ENCODE measurements around the gene LYZ.

LYZ gene

DNA sequence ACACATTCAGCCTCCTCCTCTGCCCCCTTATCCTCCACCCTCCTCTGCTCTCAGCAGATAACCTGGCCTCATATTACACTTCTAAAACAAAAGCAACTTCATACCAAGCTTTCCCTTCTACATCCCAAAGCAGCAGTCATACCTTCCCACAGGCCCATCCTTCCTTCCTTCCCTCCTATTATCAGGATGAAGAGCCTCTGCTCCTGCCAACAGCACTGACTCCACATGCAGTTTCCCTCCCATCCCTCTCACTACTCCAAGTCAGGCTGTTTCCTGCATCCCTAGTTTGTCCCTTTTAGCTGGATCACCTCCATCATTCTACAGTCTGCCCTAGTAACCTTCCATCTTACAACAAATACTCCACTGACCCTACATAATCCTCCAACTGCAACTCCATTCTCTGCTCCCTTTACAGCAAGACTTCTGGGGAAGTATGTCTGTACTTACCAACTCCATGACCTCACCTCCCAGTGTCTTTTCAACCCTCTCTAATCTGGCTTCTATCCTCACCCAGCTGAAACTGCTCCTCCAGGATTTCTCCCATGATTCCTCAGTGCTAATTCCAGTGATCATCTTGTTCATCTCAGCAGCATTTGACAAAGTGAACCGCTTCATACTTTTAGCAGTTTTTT lies 6.5 kb downstream of the LYZ start:
- no peaks in the 10 kb centered on the region for H3K9me3 ChIP-seq (ENCODE audit: low read length)
- H3K4me1 ChIP-seq (ENCODE audit: insufficient read depth, low read length): peaks cover 5% of the 10 kb centered on the region
- H3K27me3 ChIP-seq (ENCODE audit: control insufficient read depth in 1 of 2, insufficient read depth in 2 of 2, low read length in 2 of 2): no peaks in the 10 kb centered on the region
- no peak overlapping the region for H3K9ac ChIP-seq (ENCODE audit: low read length)
- no peak overlapping the region for H3K27ac ChIP-seq (ENCODE audit: low read depth, low read length)
- H3K36me3 ChIP-seq (ENCODE audit: insufficient read depth, low read length): no peaks in the 10 kb centered on the region
- no peak overlapping the region for H3K4me3 ChIP-seq (ENCODE audit: low read depth in 1 of 2, low read length in 2 of 2)

DNA sequence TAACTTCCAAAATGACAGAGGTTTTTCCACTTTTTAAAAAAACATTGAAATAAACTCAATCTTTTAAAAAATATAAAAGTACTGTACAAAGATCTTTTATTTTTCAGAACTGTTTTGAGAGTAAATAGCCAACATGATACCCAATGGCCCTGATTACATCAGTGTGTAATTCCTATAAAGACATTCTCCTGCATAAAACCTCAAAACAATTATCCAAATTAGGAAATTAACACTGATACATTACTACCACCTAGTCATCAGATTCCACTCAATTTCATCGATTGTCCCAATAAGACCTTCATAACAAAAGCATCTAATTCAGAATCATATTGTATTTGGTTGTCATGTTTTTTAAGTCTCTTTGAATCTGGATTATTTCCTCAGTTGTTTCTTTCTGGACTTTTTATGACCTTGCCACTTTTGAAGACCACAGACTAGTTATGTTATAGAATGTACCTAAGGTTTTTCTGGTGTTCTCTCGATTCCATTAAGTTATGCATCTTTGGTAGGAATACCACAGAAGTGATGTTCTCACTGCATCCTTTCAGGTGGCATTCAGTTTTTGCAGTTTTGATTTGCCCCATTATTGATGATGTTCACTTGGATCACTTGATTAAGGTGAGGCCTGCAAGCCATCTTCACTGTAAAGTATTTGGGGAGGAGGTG lies 7.3 kb downstream of the LYZ start:
- Histone ChIP-seq H3K27ac (ENCODE audit: low read depth, low read length) (no peak overlapping the region), H3K9ac (ENCODE audit: low read length) (no peak overlapping the region), H3K9me3 (ENCODE audit: low read length) (no peaks in the 10 kb centered on the region), H3K36me3 (ENCODE audit: insufficient read depth, low read length) (no peaks in the 10 kb centered on the region), H3K27me3 (ENCODE audit: control insufficient read depth in 1 of 2, insufficient read depth in 2 of 2, low read length in 2 of 2) (no peaks in the 10 kb centered on the region), H3K4me3 (ENCODE audit: low read depth in 1 of 2, low read length in 2 of 2) (no peak overlapping the region), H3K4me1 (ENCODE audit: insufficient read depth, low read length) (peaks cover 8% of the 10 kb centered on the region)

DNA sequence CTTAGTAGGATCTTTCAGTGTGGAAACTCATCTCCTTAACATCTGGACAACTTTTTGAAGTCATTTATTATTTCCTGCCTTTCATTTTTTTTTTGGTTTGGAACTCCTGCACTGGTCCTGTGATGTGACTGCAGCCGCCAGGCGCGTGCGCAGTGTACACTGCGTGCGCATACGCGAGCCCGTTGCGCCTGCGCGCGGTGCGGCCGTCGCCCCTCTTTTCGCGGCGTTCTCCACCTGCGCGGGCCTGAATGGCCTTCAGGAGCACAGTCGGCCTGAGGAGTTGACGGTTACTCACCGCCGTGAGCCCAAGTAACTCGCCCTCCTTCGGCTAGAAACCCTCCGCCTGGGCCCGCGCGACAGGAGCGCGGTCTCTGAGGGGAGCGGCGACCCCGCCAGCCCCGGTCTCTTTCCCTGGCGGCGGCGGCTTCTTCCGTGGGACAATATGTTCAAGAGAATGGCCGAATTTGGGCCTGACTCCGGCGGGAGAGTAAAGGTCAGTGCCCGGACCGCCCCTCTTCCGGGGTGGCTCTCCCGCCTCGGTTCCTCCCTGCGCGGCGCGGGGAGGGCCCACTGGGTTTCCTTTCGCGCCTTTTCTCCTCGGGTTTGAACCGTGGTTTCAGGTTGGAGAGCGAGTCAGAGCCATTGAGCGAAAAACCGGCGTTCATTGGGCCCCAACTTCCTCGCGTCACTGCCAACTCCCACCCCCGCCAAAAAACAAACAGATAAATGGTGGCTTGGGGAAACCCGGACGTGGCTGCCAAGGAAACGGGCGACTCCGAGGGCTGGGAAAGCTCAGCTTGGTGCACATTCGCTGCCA lies 11.6 kb downstream of the LYZ start, which contains the start of gene YEATS4:
YEATS4 (plus strand) TSS at position 213 of the 817 bp plus-strand sequence; CDS start at position 443, 230 bp downstream.
- Histone ChIP-seq H3K4me3 (ENCODE audit: low read depth in 1 of 2, low read length in 2 of 2) (peak within 1 kb of the TSS; percentile 44 to 90), H3K4me1 (ENCODE audit: insufficient read depth, low read length) (peaks cover 10% of the 10 kb centered on the region), H3K9me3 (ENCODE audit: low read length) (no peaks in the 10 kb centered on the region), H3K9ac (ENCODE audit: low read length) (peak within 1 kb of the TSS; percentile 47), H3K36me3 (ENCODE audit: insufficient read depth, low read length) (no peaks in the 10 kb centered on the region), H3K27me3 (ENCODE audit: control insufficient read depth in 1 of 2, insufficient read depth in 2 of 2, low read length in 2 of 2) (no peaks in the 10 kb centered on the region), H3K27ac (ENCODE audit: low read depth, low read length) (peak within 1 kb of the TSS; percentile 74)

DNA sequence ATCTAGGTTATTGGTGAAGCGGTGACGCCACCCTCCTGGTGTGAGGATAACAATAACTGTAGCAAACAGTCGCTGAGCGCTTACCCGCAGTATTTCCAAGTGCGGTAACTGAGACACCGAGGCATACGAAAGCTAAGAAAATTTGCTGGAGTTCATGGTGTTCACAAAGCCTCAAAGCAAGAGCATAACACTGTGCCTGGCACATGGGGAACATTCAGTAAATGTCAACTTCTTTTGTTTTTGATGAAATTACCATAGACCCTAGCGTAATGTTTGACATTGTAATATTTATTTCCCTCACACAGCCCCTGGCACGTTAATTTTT lies 12.1 kb downstream of the LYZ start:
- Histone ChIP-seq H3K4me3 (ENCODE audit: low read depth in 1 of 2, low read length in 2 of 2) (peak overlapping the region; percentile 44 to 90), H3K27ac (ENCODE audit: low read depth, low read length) (no peak overlapping the region), H3K27me3 (ENCODE audit: control insufficient read depth in 1 of 2, insufficient read depth in 2 of 2, low read length in 2 of 2) (no peaks in the 10 kb centered on the region), H3K4me1 (ENCODE audit: insufficient read depth, low read length) (peaks cover 10% of the 10 kb centered on the region), H3K9ac (ENCODE audit: low read length) (peak overlapping the region; percentile 47), H3K9me3 (ENCODE audit: low read length) (no peaks in the 10 kb centered on the region), H3K36me3 (ENCODE audit: insufficient read depth, low read length) (no peaks in the 10 kb centered on the region)

DNA sequence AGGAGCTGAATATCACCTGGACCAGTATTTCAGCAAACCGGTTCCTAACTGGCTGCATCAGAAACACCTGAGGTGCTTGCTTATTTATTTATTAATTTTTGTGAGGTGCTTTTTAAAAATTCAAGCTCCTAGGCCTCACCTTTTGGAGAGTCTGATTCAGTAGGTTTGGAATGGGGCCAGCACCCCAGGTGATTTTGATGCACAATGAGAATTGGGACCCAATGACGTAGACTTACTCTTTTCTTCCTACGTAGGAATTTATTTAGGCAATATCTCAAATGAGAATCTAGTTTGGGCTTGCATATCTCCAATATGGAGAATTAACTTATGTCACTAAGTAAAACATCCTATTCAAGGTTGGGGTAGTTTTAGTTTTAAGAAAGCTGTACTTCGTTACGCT lies 18.6 kb downstream of the LYZ start:
- no peak overlapping the region for H3K27ac ChIP-seq (ENCODE audit: low read depth, low read length)
- H3K36me3 ChIP-seq (ENCODE audit: insufficient read depth, low read length): peaks cover 9% of the 10 kb centered on the region
- H3K4me1 ChIP-seq (ENCODE audit: insufficient read depth, low read length): no peaks in the 10 kb centered on the region

DNA sequence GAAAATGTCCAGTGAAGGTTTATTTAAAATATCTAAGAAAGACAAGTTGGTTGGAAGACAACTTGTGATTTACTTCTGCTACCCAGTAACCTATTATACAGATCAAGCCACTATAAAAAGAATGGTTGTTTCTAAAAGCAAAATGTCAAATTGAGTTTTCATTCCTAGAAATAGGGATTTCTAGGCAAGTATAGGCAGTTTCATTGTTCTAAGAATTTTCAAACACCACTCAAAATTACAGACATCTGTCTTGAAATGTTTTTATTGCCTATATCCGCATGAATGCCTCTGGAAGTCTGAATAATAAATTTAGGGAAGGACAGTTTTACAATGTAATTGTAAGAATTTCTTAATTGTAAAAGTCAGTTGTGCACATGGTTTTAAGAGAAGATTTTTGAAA lies 20.0 kb downstream of the LYZ start:
- Histone ChIP-seq H3K27ac (ENCODE audit: low read depth, low read length) (no peak overlapping the region), H3K4me3 (ENCODE audit: low read depth in 1 of 2, low read length in 2 of 2) (no peak overlapping the region), H3K36me3 (ENCODE audit: insufficient read depth, low read length) (peaks cover 9% of the 10 kb centered on the region), H3K27me3 (ENCODE audit: control insufficient read depth in 1 of 2, insufficient read depth in 2 of 2, low read length in 2 of 2) (no peaks in the 10 kb centered on the region), H3K9me3 (ENCODE audit: low read length) (no peaks in the 10 kb centered on the region), H3K4me1 (ENCODE audit: insufficient read depth, low read length) (no peaks in the 10 kb centered on the region), H3K9ac (ENCODE audit: low read length) (no peak overlapping the region)

More for the DNA sequence above, 18.6 kb downstream of the LYZ start:
- Histone ChIP-seq H3K4me3 (ENCODE audit: low read depth in 1 of 2, low read length in 2 of 2) (no peak overlapping the region), H3K9ac (ENCODE audit: low read length) (no peak overlapping the region), H3K9me3 (ENCODE audit: low read length) (no peaks in the 10 kb centered on the region), H3K27me3 (ENCODE audit: control insufficient read depth in 1 of 2, insufficient read depth in 2 of 2, low read length in 2 of 2) (no peaks in the 10 kb centered on the region)

DNA sequence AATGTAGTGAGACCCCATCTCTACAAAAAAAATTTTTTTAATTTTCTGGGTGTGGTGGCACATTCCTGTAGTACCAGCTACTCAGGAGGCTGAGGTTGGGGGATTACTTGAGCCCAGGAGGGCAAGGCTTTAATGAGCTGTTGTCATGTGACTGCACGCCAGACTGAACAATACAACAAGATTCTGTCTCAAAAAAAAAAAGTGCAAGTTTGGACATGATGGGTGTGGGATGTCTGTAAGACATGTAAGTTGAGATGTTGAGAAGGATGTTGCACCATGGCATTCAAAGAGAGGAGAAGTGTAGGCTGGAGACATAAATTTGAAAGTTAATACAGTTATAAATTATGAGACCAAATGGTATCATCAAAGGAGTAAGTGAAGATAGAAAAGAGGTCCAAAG lies 34.9 kb downstream of the LYZ start:
- Histone ChIP-seq H3K9me3 (ENCODE audit: low read length) (no peaks in the 10 kb centered on the region), H3K4me1 (ENCODE audit: insufficient read depth, low read length) (no peaks in the 10 kb centered on the region), H3K27ac (ENCODE audit: low read depth, low read length) (no peak overlapping the region), H3K27me3 (ENCODE audit: control insufficient read depth in 1 of 2, insufficient read depth in 2 of 2, low read length in 2 of 2) (no peaks in the 10 kb centered on the region), H3K4me3 (ENCODE audit: low read depth in 1 of 2, low read length in 2 of 2) (no peak overlapping the region), H3K9ac (ENCODE audit: low read length) (no peak overlapping the region), H3K36me3 (ENCODE audit: insufficient read depth, low read length) (no peaks in the 10 kb centered on the region)

DNA sequence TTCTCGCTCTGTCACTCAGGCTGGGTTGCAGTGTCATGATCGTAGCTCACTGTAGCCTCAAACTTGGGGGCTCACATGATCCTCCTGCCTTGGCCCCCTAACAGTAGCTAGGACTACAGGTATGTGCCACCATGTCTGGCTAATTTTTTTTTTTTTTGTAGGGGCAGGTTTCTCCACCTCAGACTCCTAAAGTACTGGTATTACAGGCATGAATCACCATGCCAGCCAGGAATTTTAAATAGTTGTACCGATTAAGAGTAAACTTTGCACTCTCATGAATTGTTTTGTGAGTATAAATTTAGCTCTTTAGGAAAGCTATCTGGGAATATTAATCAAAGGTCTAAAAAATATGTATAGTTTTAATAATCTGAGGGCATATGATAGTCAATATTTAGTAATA lies 36.9 kb downstream of the LYZ start:
- H3K9ac ChIP-seq (ENCODE audit: low read length): no peak overlapping the region
- H3K36me3 ChIP-seq (ENCODE audit: insufficient read depth, low read length): no peaks in the 10 kb centered on the region
- no peaks in the 10 kb centered on the region for H3K27me3 ChIP-seq (ENCODE audit: control insufficient read depth in 1 of 2, insufficient read depth in 2 of 2, low read length in 2 of 2)
- H3K4me1 ChIP-seq (ENCODE audit: insufficient read depth, low read length): no peaks in the 10 kb centered on the region
- H3K27ac ChIP-seq (ENCODE audit: low read depth, low read length): no peak overlapping the region
- H3K4me3 ChIP-seq (ENCODE audit: low read depth in 1 of 2, low read length in 2 of 2): no peak overlapping the region
- H3K9me3 ChIP-seq (ENCODE audit: low read length): no peaks in the 10 kb centered on the region

DNA sequence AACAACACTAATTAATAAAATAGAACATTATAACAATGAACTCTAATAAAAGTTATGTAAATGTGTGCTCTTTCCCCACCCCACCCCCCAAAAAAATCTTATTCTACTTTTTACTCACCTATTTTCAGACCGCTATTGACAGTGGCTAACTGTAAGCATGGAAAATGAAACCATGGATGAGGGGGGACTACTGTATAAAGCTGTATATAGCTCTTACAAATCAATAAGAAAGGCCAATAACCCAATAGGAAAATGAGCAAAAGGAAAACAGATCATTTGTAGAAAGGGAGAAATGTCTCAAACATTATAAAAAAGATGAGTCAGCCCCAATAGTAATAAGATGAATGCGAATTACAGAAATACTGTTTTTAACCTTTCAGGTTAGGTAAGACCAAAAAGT lies 38.7 kb downstream of the LYZ start:
- Histone ChIP-seq H3K27me3 (ENCODE audit: control insufficient read depth in 1 of 2, insufficient read depth in 2 of 2, low read length in 2 of 2) (no peaks in the 10 kb centered on the region), H3K4me1 (ENCODE audit: insufficient read depth, low read length) (no peaks in the 10 kb centered on the region), H3K9ac (ENCODE audit: low read length) (no peak overlapping the region), H3K4me3 (ENCODE audit: low read depth in 1 of 2, low read length in 2 of 2) (no peak overlapping the region), H3K9me3 (ENCODE audit: low read length) (no peaks in the 10 kb centered on the region), H3K27ac (ENCODE audit: low read depth, low read length) (no peak overlapping the region), H3K36me3 (ENCODE audit: insufficient read depth, low read length) (peaks cover 8% of the 10 kb centered on the region)

DNA sequence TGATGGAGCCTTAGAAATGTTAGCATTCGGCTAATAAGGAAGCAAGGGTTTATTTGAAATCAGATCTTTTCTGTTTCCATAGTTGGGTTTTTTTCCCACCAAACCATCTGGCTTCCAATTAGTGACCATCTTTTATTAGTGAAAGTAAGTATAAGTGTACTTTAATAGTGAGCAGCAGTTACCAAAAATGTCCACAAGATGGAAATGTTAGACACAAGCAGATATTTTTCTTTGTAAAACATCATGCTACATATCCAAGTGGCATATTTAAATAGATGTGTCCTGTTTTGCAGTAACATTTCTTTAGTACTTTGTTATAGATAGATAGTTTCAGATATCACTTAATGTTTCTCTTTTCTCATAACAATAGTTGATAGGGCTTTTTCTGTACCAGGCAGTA lies 40.2 kb downstream of the LYZ start:
- H3K9ac ChIP-seq (ENCODE audit: low read length): no peak overlapping the region
- H3K9me3 ChIP-seq (ENCODE audit: low read length): no peaks in the 10 kb centered on the region
- H3K36me3 ChIP-seq (ENCODE audit: insufficient read depth, low read length): peaks cover 12% of the 10 kb centered on the region
- H3K27ac ChIP-seq (ENCODE audit: low read depth, low read length): no peak overlapping the region
- H3K4me3 ChIP-seq (ENCODE audit: low read depth in 1 of 2, low read length in 2 of 2): no peak overlapping the region
- no peaks in the 10 kb centered on the region for H3K27me3 ChIP-seq (ENCODE audit: control insufficient read depth in 1 of 2, insufficient read depth in 2 of 2, low read length in 2 of 2)
- no peaks in the 10 kb centered on the region for H3K4me1 ChIP-seq (ENCODE audit: insufficient read depth, low read length)

DNA sequence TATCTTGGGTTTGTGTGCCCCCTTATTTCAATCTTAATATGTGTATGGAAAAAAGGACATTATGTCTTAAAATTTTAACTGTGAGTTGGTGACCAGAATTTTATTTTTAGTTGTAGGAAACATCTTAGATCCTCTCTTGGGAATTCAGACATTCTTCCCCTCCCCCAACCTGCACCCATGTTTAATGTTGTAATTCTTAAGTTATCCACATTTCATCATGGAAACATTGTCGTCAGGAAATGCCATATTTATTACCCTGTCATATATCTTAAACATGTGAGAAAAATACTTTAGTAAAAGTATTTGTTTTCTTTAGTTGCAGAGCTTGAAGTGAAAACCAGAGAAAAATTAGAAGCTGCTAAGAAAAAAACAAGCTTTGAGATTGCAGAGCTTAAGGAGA lies 41.6 kb downstream of the LYZ start:
- Histone ChIP-seq H3K9me3 (ENCODE audit: low read length) (no peaks in the 10 kb centered on the region), H3K4me3 (ENCODE audit: low read depth in 1 of 2, low read length in 2 of 2) (no peak overlapping the region), H3K36me3 (ENCODE audit: insufficient read depth, low read length) (peaks cover 12% of the 10 kb centered on the region), H3K4me1 (ENCODE audit: insufficient read depth, low read length) (no peaks in the 10 kb centered on the region), H3K27ac (ENCODE audit: low read depth, low read length) (no peak overlapping the region), H3K9ac (ENCODE audit: low read length) (no peak overlapping the region), H3K27me3 (ENCODE audit: control insufficient read depth in 1 of 2, insufficient read depth in 2 of 2, low read length in 2 of 2) (no peaks in the 10 kb centered on the region)
